T-helper 22 cell (primary cell): Measurements from ENCODE around the gene PACS2.
A peak's percentile ranks its signal among the peaks of the same experiment; 100 is the strongest.
"Not testable (repeated sequence)": the region's sequence is repeated elsewhere in the genome, so short reads cannot be mapped to it uniquely, and the experiment has no call there.

Experiments used
- DNase-seq: peaks from one replicate; pipeline ENCODE4 v3.0.0-alpha.2; 2020; ENCODE audit warnings: low read depth

PACS2 gene

GRCh38 chr14:105314287-105315200, at the start of gene PACS2:
PACS2 (plus strand) TSS chr14:105314748; CDS start chr14:105314919, 171 bp downstream.
- DNase-seq = peak; percentile 68

GRCh38 chr14:105267820-105268548, 46.6 kb upstream of the PACS2 start:
- DNase-seq = no peak

GRCh38 chr14:105268736-105269354, 45.7 kb upstream of the PACS2 start:
- no peak for DNase-seq

- no peak for DNase-seq
These were observed 45.1 kb upstream of the PACS2 start for GRCh38 chr14:105269405-105269804.

GRCh38 chr14:105271224-105271890, 43.2 kb upstream of the PACS2 start:
- no peak for DNase-seq

GRCh38 chr14:105272623-105273022, 41.9 kb upstream of the PACS2 start:
- no peak for DNase-seq

GRCh38 chr14:105273062-105273461, 41.5 kb upstream of the PACS2 start:
- no peak for DNase-seq

- DNase-seq = no peak
These were observed 39.9 kb upstream of the PACS2 start for GRCh38 chr14:105274637-105275036.

- DNase-seq = no peak
These were observed 39.1 kb upstream of the PACS2 start for GRCh38 chr14:105275267-105275946.

- DNase-seq = not testable (repeated sequence)
These were observed 37.1 kb upstream of the PACS2 start for GRCh38 chr14:105277448-105277847.

- DNase-seq = no peak
These were observed 34.7 kb upstream of the PACS2 start for GRCh38 chr14:105279642-105280361.

- no peak for DNase-seq
These were observed 34.0 kb upstream of the PACS2 start for GRCh38 chr14:105280525-105280924.

- no peak for DNase-seq
These were observed 33.0 kb upstream of the PACS2 start for GRCh38 chr14:105281371-105282097.

GRCh38 chr14:105282098-105282725, 32.3 kb upstream of the PACS2 start:
- no peak for DNase-seq

GRCh38 chr14:105283028-105283427, 31.5 kb upstream of the PACS2 start:
- DNase-seq = no peak

GRCh38 chr14:105283899-105284298, 30.6 kb upstream of the PACS2 start:
- DNase-seq = no peak

GRCh38 chr14:105285174-105285573, 29.4 kb upstream of the PACS2 start:
- DNase-seq = no peak

- no peak for DNase-seq
These were observed 27.8 kb upstream of the PACS2 start for GRCh38 chr14:105286759-105287144.

GRCh38 chr14:105287249-105288102, 27.1 kb upstream of the PACS2 start:
- DNase-seq = no peak
